Keratinocyte (primary cell): ENCODE results near the gene ARHGAP32.

ENCODE experiments used
- EZH2 ChIP-seq: IDR thresholded peaks from one replicate; pipeline ENCODE4 v1.6.1; 2012; ENCODE audit warnings: inconsistent platforms, mild to moderate bottlenecking, low read length, moderate library complexity
- TF ChIP-seq, protein P1 (sequence below), 3 experiments: IDR thresholded peaks in 1 of 3; conservative IDR thresholded peaks in 1 of 3; optimal IDR thresholded peaks in 1 of 3; 2 replicates in 2 of 3; 3 replicates in 1 of 3; pipeline versions ENCODE3 to v1.5.1; 2011; ENCODE audit warnings: low read length in 3 of 3, mild to moderate bottlenecking in 3 of 3, moderate library complexity in 2 of 3, control low read depth in 1 of 3, inconsistent platforms in 1 of 3; ENCODE audit not compliant: insufficient read depth in 2 of 3; ENCODE audit errors: extremely low read depth in 1 of 3

DNA sequence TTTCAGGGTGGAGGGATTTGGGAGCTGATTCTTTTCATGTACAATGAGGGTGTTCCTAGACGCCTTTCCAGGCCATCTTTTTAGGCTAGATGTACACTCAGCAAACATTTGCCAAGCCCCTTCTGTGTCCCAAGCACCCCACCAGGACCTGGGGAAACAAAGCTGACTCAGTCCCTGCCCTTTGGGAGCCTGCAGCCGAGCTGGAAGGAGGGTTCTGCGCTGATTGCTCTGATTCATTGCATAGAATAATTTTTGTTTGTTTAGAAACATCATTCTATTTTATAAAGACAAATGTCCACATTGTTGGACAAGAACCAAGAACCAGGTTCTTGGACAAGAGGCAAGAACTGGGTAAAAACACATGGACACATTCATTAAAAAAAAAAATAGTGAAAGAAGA, 266.1 kb downstream of the ARHGAP32 start:
- TF ChIP-seq, protein P1, sequence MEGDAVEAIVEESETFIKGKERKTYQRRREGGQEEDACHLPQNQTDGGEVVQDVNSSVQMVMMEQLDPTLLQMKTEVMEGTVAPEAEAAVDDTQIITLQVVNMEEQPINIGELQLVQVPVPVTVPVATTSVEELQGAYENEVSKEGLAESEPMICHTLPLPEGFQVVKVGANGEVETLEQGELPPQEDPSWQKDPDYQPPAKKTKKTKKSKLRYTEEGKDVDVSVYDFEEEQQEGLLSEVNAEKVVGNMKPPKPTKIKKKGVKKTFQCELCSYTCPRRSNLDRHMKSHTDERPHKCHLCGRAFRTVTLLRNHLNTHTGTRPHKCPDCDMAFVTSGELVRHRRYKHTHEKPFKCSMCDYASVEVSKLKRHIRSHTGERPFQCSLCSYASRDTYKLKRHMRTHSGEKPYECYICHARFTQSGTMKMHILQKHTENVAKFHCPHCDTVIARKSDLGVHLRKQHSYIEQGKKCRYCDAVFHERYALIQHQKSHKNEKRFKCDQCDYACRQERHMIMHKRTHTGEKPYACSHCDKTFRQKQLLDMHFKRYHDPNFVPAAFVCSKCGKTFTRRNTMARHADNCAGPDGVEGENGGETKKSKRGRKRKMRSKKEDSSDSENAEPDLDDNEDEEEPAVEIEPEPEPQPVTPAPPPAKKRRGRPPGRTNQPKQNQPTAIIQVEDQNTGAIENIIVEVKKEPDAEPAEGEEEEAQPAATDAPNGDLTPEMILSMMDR (optimal IDR thresholded peaks at IDR 0.05 in 1 of 3, IDR thresholded peaks at IDR 0.05 in 1 of 3, conservative IDR thresholded peaks at IDR 0.05 in 1 of 3; ENCODE audit: extremely low read depth in 1 of 3, insufficient read depth in 2 of 3, low read length in 3 of 3), result no peak
- no peak for TF ChIP-seq EZH2
